Choroid plexus epithelial cell (primary cell): ENCODE results near the gene RPS24.
"Not testable (repeated sequence)": the region's sequence is repeated elsewhere in the genome, so short reads cannot be mapped to it uniquely, and the experiment has no call there.

Experiments used
- DNase-seq: peaks from one replicate; pipeline ENCODE4 v3.0.0-alpha.2; 2010; ENCODE audit warnings: low read depth
- H3K4me3 ChIP-seq: 2 replicates; pipeline ENCODE4 v1.5.1; 2011; ENCODE audit warnings: low read depth, mild to moderate bottlenecking, control low read depth, low read length, moderate library complexity
- CTCF ChIP-seq: conservative IDR thresholded peaks from 2 replicates; pipeline ENCODE4 v1.5.1; 2011; ENCODE audit warnings: low read depth, mild to moderate bottlenecking, control low read depth, inconsistent platforms, low read length, moderate library complexity

Gene RPS24

GRCh38 chr10:78049851-78050250, 16.2 kb downstream of the RPS24 start:
- DNase-seq, result no peak
- H3K4me3 ChIP-seq, result no peak overlapping the region
- no peak for TF ChIP-seq CTCF

- DNase-seq, result no peak
- TF ChIP-seq CTCF, result no peak
Observed at GRCh38 chr10:78053211-78053868, 19.7 kb downstream of the RPS24 start.

GRCh38 chr10:78058562-78058961, 24.9 kb downstream of the RPS24 start:
- no peak for TF ChIP-seq CTCF
- no peak for DNase-seq
- no peak overlapping the region for H3K4me3 ChIP-seq

More at GRCh38 chr10:78053211-78053868, 19.7 kb downstream of the RPS24 start:
- H3K4me3 ChIP-seq, result no peak overlapping the region

- no peak overlapping the region for H3K4me3 ChIP-seq
- no peak for DNase-seq
- TF ChIP-seq CTCF, result no peak
Observed at GRCh38 chr10:78059906-78060702, 26.4 kb downstream of the RPS24 start.

- TF ChIP-seq CTCF, result no peak
- no peak overlapping the region for H3K4me3 ChIP-seq
- DNase-seq, result no peak
Observed at GRCh38 chr10:78062296-78062695, 28.6 kb downstream of the RPS24 start.

- no peak for DNase-seq
- H3K4me3 ChIP-seq, result no peak overlapping the region
- TF ChIP-seq CTCF, result no peak
Observed at GRCh38 chr10:78063236-78063635, 29.6 kb downstream of the RPS24 start.

- not testable (repeated sequence) for H3K4me3 ChIP-seq, DNase-seq
Observed at GRCh38 chr10:78064919-78065318, 31.3 kb downstream of the RPS24 start.
